H9 (cell line): Measurements from ENCODE around the gene SNN. TPM values are rescaled to one million over a fixed set of nuclear protein-coding genes. Genes with fewer than 3 reads are reported as not detected.
A peak's percentile ranks its signal among the peaks of the same experiment; 100 is the strongest.

Source experiments
- DNase-seq: peaks from one replicate; pipeline ENCODE4 v3.0.0-alpha.2; 2017
- H2AFZ ChIP-seq: one replicate; pipeline ENCODE4 v1.6.1; 2013; ENCODE audit warnings: mild to moderate bottlenecking, low read length, control low read depth, moderate library complexity
- H2AK5ac ChIP-seq: 2 replicates; pipeline ENCODE4 v1.6.1; 2013; ENCODE audit warnings: low read length, control low read depth, mixed read lengths; ENCODE audit not compliant: insufficient read length
- H2BK120ac ChIP-seq: one replicate; pipeline ENCODE4 v1.6.1; 2013; ENCODE audit warnings: low read depth, mild to moderate bottlenecking, low read length, control low read depth, inconsistent platforms; ENCODE audit not compliant: poor library complexity, severe bottlenecking
- H2BK12ac ChIP-seq: 2 replicates; pipeline ENCODE4 v1.6.1; 2013; ENCODE audit warnings: low read length, control low read depth, mixed read lengths, low read depth; ENCODE audit not compliant: insufficient read length
- H2BK15ac ChIP-seq: 2 replicates; pipeline ENCODE4 v1.6.1; 2013; ENCODE audit warnings: low read depth, low read length, control low read depth
- H2BK20ac ChIP-seq: one replicate; pipeline ENCODE4 v1.6.1; 2013; ENCODE audit warnings: low read depth, mild to moderate bottlenecking, low read length, control low read depth, inconsistent platforms; ENCODE audit not compliant: poor library complexity, severe bottlenecking
- H2BK5ac ChIP-seq: 2 replicates; pipeline ENCODE4 v1.6.1; 2013; ENCODE audit warnings: low read length, control low read depth, mixed read lengths; ENCODE audit not compliant: insufficient read length
- H3K14ac ChIP-seq: 2 replicates; pipeline ENCODE4 v1.6.1; 2013; ENCODE audit warnings: low read length, control low read depth; ENCODE audit not compliant: insufficient read depth
- H3K18ac ChIP-seq: 2 replicates; pipeline ENCODE4 v1.6.1; 2013; ENCODE audit warnings: low read depth, mild to moderate bottlenecking, mixed read lengths, low read length, control low read depth; ENCODE audit not compliant: insufficient read length
- H3K23ac ChIP-seq: 2 replicates; pipeline ENCODE4 v1.6.1; 2013; ENCODE audit warnings: low read length, control low read depth, mixed read lengths, low read depth; ENCODE audit not compliant: insufficient read length
- H3K23me2 ChIP-seq: 2 replicates; pipeline ENCODE4 v1.6.1; 2013; ENCODE audit warnings: low read depth, mild to moderate bottlenecking, mixed read lengths, low read length, control low read depth; ENCODE audit not compliant: insufficient read length, poor library complexity, severe bottlenecking
- H3K27ac ChIP-seq: 2 replicates; pipeline ENCODE4 v1.5.1; 2013; ENCODE audit warnings: low read length, control low read depth, mixed read lengths, low read depth; ENCODE audit not compliant: insufficient read length
- H3K27me3 ChIP-seq: 2 replicates; pipeline ENCODE4 v1.6.1; 2013; ENCODE audit warnings: low read length, control low read depth, inconsistent platforms; ENCODE audit not compliant: insufficient read depth
- H3K4ac ChIP-seq: 2 replicates; pipeline ENCODE4 v1.6.1; 2013; ENCODE audit warnings: low read depth, mild to moderate bottlenecking, control low read depth, inconsistent platforms, low read length, moderate library complexity
- H3K4me1 ChIP-seq: 2 replicates; pipeline ENCODE4 v1.6.1; 2013; ENCODE audit warnings: low read length, control low read depth, inconsistent platforms; ENCODE audit not compliant: insufficient read depth
- H3K4me2 ChIP-seq: 2 replicates; pipeline ENCODE4 v1.6.1; 2013; ENCODE audit warnings: low read length, control low read depth, mixed read lengths; ENCODE audit not compliant: insufficient read length, insufficient read depth
- H3K56ac ChIP-seq: 2 replicates; pipeline ENCODE4 v1.6.1; 2013; ENCODE audit warnings: low read depth, mild to moderate bottlenecking, mixed read lengths, low read length, control low read depth; ENCODE audit not compliant: insufficient read length
- H3K79me1 ChIP-seq: 2 replicates; pipeline ENCODE4 v1.6.1; 2013; ENCODE audit warnings: low read depth, mild to moderate bottlenecking, moderate library complexity, low read length, control low read depth, inconsistent platforms; ENCODE audit not compliant: insufficient read depth, poor library complexity, severe bottlenecking
- H3K79me2 ChIP-seq: 2 replicates; pipeline ENCODE4 v1.6.1; 2013; ENCODE audit warnings: low read length, control low read depth, inconsistent platforms; ENCODE audit not compliant: insufficient read depth
- H3K9ac ChIP-seq: 2 replicates; pipeline ENCODE4 v1.6.1; 2013; ENCODE audit warnings: low read length, control low read depth, mixed read lengths; ENCODE audit not compliant: insufficient read length; ENCODE audit errors: extremely low read depth
- H3K9me3 ChIP-seq: one replicate; pipeline ENCODE4 v1.6.1; 2013; ENCODE audit warnings: low read depth, low read length, inconsistent platforms; ENCODE audit not compliant: control insufficient read depth
- H3T11ph ChIP-seq: one replicate; pipeline ENCODE4 v1.6.1; 2013; ENCODE audit warnings: mild to moderate bottlenecking, low read length, control low read depth, inconsistent platforms
- H4K20me1 ChIP-seq: one replicate; pipeline ENCODE4 v1.6.1; 2013; ENCODE audit not compliant: control insufficient read depth, insufficient read length, insufficient read depth
- H4K5ac ChIP-seq: 2 replicates; pipeline ENCODE4 v1.6.1; 2013; ENCODE audit warnings: low read depth, mild to moderate bottlenecking, mixed read lengths, low read length, control low read depth; ENCODE audit not compliant: insufficient read length
- H4K8ac ChIP-seq: replicated peaks from 2 replicates; pipeline ENCODE4 v1.6.1; 2013; ENCODE audit warnings: low read length, control low read depth, mixed read lengths, low read depth; ENCODE audit not compliant: insufficient read length
- H4K91ac ChIP-seq: 2 replicates; pipeline ENCODE4 v1.6.1; 2013; ENCODE audit warnings: low read depth, mild to moderate bottlenecking, moderate library complexity, mixed read lengths, low read length, control low read depth; ENCODE audit not compliant: insufficient read length
- H3K27ac Mint-ChIP-seq, 3 experiments: 2 replicates in 2 of 3; 3 replicates in 1 of 3; pipeline ENCODE4 v1.8.0; 2020 to 2021; ENCODE audit warnings: mixed read lengths in 3 of 3, mild to moderate bottlenecking in 1 of 3, moderate library complexity in 1 of 3
- H3K27me3 Mint-ChIP-seq: 2 replicates; pipeline ENCODE4 v1.8.0; 2021; ENCODE audit warnings: low read depth, mild to moderate bottlenecking, moderate library complexity, mixed read lengths
- H3K36me3 Mint-ChIP-seq, 3 experiments: 2 replicates in 2 of 3; 3 replicates in 1 of 3; pipeline ENCODE4 v1.8.0; 2020 to 2021; ENCODE audit warnings: low read depth in 3 of 3, mixed read lengths in 3 of 3; ENCODE audit not compliant: insufficient read depth in 1 of 3
- H3K4me1 Mint-ChIP-seq, 2 experiments: 2 replicates each; pipeline ENCODE4 v1.8.0; 2020; ENCODE audit warnings: mixed read lengths in 2 of 2
- H3K4me3 Mint-ChIP-seq, 2 experiments: 2 replicates in 1 of 2; 3 replicates in 1 of 2; pipeline ENCODE4 v1.8.0; 2020 to 2021; ENCODE audit warnings: mild to moderate bottlenecking in 2 of 2, mixed read lengths in 2 of 2, moderate library complexity in 1 of 2
- H3K9me3 Mint-ChIP-seq, 2 experiments: 2 replicates in 1 of 2; 3 replicates in 1 of 2; pipeline ENCODE4 v1.8.0; 2020; ENCODE audit warnings: mild to moderate bottlenecking in 2 of 2, mixed read lengths in 2 of 2, moderate library complexity in 1 of 2
- WGBS: extraction: QIAGEN DNeasy Blood & Tissue Kit; methylation state at CpG from one replicate; pipeline ENCODE4 v1.1.7; 2013; ENCODE audit warnings: missing lambda C conversion rate, low lambda C conversion rate, mixed read lengths; ENCODE audit not compliant: insufficient read length; ENCODE audit errors: extremely low coverage; 5-methylcytosine and 5-hydroxymethylcytosine counted together
- total RNA-seq: library from RNA; stranded (reverse); gene quantifications from 2 replicates; pipeline ENCODE4 v1.2.1, GENCODE V29; 2021
- TF ChIP-seq, protein P1 (sequence below): fragments of 200-600 bp; sonication (generic); conservative IDR thresholded peaks from 3 replicates; pipeline ENCODE4 v1.8.0; 2021; ENCODE audit warnings: antibody characterized with exemption, mild to moderate bottlenecking

The SNN gene
- total RNA-seq, 1 experiment from 2014 or later: 44.2 TPM

DNA sequence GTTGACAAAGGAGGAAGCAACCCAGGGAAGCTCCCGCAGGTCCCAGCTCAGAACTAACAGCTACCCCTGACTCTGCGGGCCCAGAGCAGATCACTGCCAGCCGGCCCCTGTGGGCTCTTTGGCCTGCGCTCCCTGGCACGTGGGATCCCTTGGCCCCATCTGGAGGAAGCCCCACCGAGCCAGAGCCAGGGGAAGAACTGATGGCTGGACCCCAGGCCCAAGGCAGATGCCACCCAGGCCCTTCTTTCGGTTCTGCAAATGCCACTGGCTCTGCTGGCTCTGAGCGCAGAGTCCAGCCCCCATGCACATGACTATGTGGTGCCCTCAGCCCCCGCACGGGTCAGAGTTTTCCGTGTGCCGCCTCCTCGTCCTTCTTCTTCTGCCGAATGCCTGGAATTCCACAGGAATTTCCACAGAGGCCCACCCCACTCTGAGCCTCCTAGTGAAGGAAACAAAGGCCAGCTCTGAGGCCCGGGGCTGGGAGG, 35.8 kb upstream of the SNN start:
- no peaks in the 10 kb centered on the region for H3K27me3 ChIP-seq
- no CpG with 5 or more reads among the region's 15 CpGs for WGBS
- no peak overlapping the region for H3K18ac ChIP-seq
- H2BK12ac ChIP-seq: no peak overlapping the region
- H3K79me1 ChIP-seq: no peaks in the 10 kb centered on the region
- Mint-ChIP-seq H3K27ac (peak overlapping the region in 1 of 3 experiments; percentile 77; a peak in 1 of 7 replicates), H3K4me1 (peaks cover 32 to 49% of the 10 kb centered on the region in 2 experiments), H3K36me3 (no peaks in the 10 kb centered on the region), H3K4me3 (no peak overlapping the region), H3K27me3 (peaks cover 4% of the 10 kb centered on the region), H3K9me3 (no peaks in the 10 kb centered on the region; a peak in 1 of 5 replicates)
- H2AFZ ChIP-seq: no peak overlapping the region
- no peak for DNase-seq
- H2BK5ac ChIP-seq: no peak overlapping the region
- H4K20me1 ChIP-seq: no peaks in the 10 kb centered on the region
- no peaks in the 10 kb centered on the region for H3K9me3 ChIP-seq
- no peak overlapping the region for H3K23ac ChIP-seq
- H2BK120ac ChIP-seq: no peak overlapping the region
- H3K4ac ChIP-seq: no peak overlapping the region
- H3K14ac ChIP-seq: no peak overlapping the region
- no peak overlapping the region for H3T11ph ChIP-seq
- no peak overlapping the region for H3K4me2 ChIP-seq
- H3K79me2 ChIP-seq: no peaks in the 10 kb centered on the region
- no peak overlapping the region for H2BK20ac ChIP-seq
- H3K27ac ChIP-seq: no peak overlapping the region
- peaks cover 3% of the 10 kb centered on the region; the same call in 1 of the 2 replicates for H3K4me1 ChIP-seq
- H3K9ac ChIP-seq: no peak overlapping the region
- H4K5ac ChIP-seq: no peak overlapping the region
- no peak overlapping the region for H3K56ac ChIP-seq
- no peak overlapping the region for H4K91ac ChIP-seq
- H2AK5ac ChIP-seq: no peak overlapping the region
- H2BK15ac ChIP-seq: no peak overlapping the region
- H4K8ac ChIP-seq: no peak overlapping the region
- H3K23me2 ChIP-seq: peaks cover 3% of the 10 kb centered on the region
- TF ChIP-seq, protein P1, sequence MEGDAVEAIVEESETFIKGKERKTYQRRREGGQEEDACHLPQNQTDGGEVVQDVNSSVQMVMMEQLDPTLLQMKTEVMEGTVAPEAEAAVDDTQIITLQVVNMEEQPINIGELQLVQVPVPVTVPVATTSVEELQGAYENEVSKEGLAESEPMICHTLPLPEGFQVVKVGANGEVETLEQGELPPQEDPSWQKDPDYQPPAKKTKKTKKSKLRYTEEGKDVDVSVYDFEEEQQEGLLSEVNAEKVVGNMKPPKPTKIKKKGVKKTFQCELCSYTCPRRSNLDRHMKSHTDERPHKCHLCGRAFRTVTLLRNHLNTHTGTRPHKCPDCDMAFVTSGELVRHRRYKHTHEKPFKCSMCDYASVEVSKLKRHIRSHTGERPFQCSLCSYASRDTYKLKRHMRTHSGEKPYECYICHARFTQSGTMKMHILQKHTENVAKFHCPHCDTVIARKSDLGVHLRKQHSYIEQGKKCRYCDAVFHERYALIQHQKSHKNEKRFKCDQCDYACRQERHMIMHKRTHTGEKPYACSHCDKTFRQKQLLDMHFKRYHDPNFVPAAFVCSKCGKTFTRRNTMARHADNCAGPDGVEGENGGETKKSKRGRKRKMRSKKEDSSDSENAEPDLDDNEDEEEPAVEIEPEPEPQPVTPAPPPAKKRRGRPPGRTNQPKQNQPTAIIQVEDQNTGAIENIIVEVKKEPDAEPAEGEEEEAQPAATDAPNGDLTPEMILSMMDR: no peak
